22Rv1 (cell line): Measurements from ENCODE around the gene CRHR1.

ENCODE experiments used
- CTCF ChIP-seq: fragments of 450-650 bp; IDR thresholded peaks from 2 replicates; pipeline ENCODE4 v1.5.1; 2017; ENCODE audit warnings: mild to moderate bottlenecking
- ZFX ChIP-seq: fragments of 450-650 bp; IDR thresholded peaks from 2 replicates; pipeline ENCODE4 v1.6.1; 2017; ENCODE audit warnings: antibody characterized with exemption, borderline replicate concordance

DNA sequence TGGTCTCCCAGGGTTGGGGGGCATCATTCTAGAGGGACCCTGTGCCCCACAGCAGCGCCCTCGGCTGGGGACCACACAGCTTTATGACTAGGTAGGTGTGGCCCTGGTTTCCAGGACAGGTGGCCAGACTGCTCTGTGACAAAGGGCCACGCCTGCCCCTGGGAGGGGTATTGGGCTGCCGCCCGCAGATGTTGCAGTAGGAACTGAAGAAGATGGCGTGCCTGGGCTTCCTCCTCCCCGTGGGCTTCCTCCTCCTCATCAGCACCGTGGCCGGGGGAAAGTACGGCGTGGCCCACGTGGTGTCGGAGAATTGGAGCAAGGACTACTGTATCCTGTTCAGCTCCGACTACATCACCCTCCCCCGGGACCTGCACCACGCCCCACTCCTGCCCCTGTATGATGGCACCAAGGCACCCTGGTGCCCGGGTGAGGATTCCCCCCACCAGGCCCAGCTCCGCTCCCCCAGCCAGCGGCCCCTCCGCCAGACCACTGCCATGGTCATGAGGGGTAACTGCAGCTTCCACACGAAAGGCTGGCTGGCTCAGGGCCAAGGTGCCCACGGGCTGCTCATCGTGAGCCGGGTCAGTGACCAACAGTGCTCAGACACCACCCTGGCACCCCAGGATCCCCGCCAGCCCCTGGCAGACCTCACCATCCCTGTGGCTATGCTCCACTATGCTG is 60.7 kb downstream of the CRHR1 start, which contains the start of gene SPPL2C:
- TF ChIP-seq ZFX: no peak
- no peak for TF ChIP-seq CTCF
